Loucy (cell line): ENCODE data around the gene AKAP13.

Experiments used
- EZH2phosphoT487 ChIP-seq: fragments of 200-600 bp; IDR thresholded peaks from 2 replicates; pipeline ENCODE4 v1.6.1; 2018; ENCODE audit warnings: antibody characterized with exemption, mild to moderate bottlenecking, moderate library complexity, borderline replicate concordance
- TF ChIP-seq, protein P1 (sequence below): fragments of 200-600 bp; sonication (generic); conservative IDR thresholded peaks from 2 replicates; pipeline ENCODE4 v1.5.1; 2014; ENCODE audit warnings: mild to moderate bottlenecking, antibody characterized with exemption, low read length

DNA sequence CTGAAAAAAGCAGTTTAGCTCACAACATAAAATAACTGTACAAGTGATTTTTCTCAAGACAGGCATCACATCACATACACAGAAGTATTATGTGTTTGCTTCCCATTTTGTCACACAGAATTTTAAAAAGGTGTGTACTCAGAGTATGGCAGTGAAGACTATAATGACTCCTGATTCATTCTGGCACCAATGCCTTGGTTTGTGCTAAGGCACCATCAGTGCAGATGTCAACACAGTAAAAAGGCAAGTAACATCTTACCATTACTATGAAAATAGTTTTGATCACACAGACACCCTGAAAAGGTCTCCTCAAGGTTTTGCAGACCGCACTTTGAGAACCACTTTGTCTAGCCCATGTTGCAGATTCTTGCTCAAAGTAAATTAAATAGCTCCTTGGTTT lies 222.8 kb downstream of the AKAP13 start:
- TF ChIP-seq, protein P1, sequence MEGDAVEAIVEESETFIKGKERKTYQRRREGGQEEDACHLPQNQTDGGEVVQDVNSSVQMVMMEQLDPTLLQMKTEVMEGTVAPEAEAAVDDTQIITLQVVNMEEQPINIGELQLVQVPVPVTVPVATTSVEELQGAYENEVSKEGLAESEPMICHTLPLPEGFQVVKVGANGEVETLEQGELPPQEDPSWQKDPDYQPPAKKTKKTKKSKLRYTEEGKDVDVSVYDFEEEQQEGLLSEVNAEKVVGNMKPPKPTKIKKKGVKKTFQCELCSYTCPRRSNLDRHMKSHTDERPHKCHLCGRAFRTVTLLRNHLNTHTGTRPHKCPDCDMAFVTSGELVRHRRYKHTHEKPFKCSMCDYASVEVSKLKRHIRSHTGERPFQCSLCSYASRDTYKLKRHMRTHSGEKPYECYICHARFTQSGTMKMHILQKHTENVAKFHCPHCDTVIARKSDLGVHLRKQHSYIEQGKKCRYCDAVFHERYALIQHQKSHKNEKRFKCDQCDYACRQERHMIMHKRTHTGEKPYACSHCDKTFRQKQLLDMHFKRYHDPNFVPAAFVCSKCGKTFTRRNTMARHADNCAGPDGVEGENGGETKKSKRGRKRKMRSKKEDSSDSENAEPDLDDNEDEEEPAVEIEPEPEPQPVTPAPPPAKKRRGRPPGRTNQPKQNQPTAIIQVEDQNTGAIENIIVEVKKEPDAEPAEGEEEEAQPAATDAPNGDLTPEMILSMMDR, result no peak
- no peak for TF ChIP-seq EZH2phosphoT487
